GM19239 (cell line): Measurements from ENCODE around the gene ZPLD1.

ENCODE experiments used
- DNase-seq: peaks from one replicate; pipeline ENCODE4 v3.0.0; 2011; ENCODE audit warnings: low spot score; ENCODE audit not compliant: insufficient read length
- FAIRE-seq: peaks from 2 replicates; lab custom pipeline; 2011; peaks lifted over from hg19 to GRCh38; lab: Jason Lieb, UNC

The ZPLD1 gene

DNA sequence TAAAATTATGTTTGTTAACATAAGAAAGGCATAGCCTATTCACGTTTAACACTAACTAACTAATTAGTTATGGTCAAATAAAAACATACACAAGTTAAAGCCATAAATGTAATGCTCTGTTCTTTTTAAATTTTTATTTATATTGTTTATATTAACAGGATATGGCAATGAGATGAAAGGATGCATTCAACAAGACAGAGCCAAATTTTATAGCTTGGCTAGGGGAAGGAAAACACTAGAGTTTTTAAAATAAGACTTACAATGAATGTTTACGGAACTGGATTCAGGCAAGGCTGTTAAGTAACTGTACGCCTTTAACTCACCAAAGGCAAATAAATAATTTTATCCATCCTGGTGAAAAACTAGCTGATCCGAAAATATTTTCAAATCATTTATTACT is 86.4 kb downstream of the ZPLD1 start:
- DNase-seq: no peak
- FAIRE-seq: no peak

DNA sequence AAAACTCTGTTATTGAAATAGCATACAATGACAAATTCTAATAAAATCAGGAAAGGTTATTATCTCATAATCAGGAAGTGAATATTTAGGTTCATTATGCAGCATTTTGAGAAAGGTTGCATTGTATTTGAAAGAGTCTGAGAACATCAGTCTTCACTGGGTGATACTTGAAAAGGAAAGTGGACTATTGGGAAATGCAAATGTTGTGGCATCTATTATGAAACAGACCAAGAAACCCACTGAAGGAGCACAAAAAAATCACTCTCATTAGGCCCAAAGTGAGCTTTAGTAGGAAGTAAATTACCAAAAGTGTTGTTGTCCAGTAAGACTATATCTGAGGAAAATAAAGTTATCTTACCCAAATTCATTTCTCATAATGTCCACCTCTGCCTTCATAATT is 90.8 kb downstream of the ZPLD1 start:
- DNase-seq: no peak
- no peak for FAIRE-seq

GRCh38 chr3:102526865-102527264 is 92.0 kb downstream of the ZPLD1 start:
- FAIRE-seq: no peak

GRCh38 chr3:102528727-102529126 is 93.9 kb downstream of the ZPLD1 start:
- no peak for DNase-seq
- FAIRE-seq: no peak

More at GRCh38 chr3:102526865-102527264, 92.0 kb downstream of the ZPLD1 start:
- DNase-seq: no peak
